Right hindlimb (tissue), 1 donor: ENCODE results near the gene NACAD.

Experiments
- DNase-seq: peaks from one replicate; pipeline ENCODE4 v3.0.0-alpha.2; 2018

Gene NACAD

GRCh38 chr7:45087301-45088145, 1.2 kb downstream of the NACAD start:
- no peak for DNase-seq

- no peak for DNase-seq
These were observed 2.3 kb downstream of the NACAD start for GRCh38 chr7:45086331-45087065.

GRCh38 chr7:45085619-45086200, 3.1 kb downstream of the NACAD start:
- DNase-seq = no peak

GRCh38 chr7:45084901-45085618, 3.7 kb downstream of the NACAD start:
- no peak for DNase-seq

- no peak for DNase-seq
These were observed 4.4 kb downstream of the NACAD start for GRCh38 chr7:45084336-45084735.

GRCh38 chr7:45082831-45083331, 5.9 kb downstream of the NACAD start:
- DNase-seq = no peak

- no peak for DNase-seq
These were observed 6.5 kb downstream of the NACAD start for GRCh38 chr7:45082031-45082830.

- DNase-seq = no peak
These were observed 7.1 kb downstream of the NACAD start for GRCh38 chr7:45081670-45081974.

- no peak for DNase-seq
These were observed 7.7 kb downstream of the NACAD start for GRCh38 chr7:45080958-45081669.

- DNase-seq = no peak
These were observed 8.4 kb downstream of the NACAD start for GRCh38 chr7:45080265-45080957.

- DNase-seq = no peak
These were observed 10.6 kb downstream of the NACAD start for GRCh38 chr7:45078125-45078681.

- DNase-seq = no peak
These were observed 11.2 kb downstream of the NACAD start for GRCh38 chr7:45077579-45077978.

GRCh38 chr7:45076946-45077345, 11.8 kb downstream of the NACAD start:
- no peak for DNase-seq

GRCh38 chr7:45075871-45076796, 12.6 kb downstream of the NACAD start:
- DNase-seq = no peak

- DNase-seq = no peak
These were observed 13.5 kb downstream of the NACAD start for GRCh38 chr7:45075355-45075644.

- DNase-seq = no peak
These were observed 14.0 kb downstream of the NACAD start for GRCh38 chr7:45074528-45075354.

GRCh38 chr7:45073786-45074527, 14.8 kb downstream of the NACAD start:
- no peak for DNase-seq
